ENCODE measurements around the gene USHBP1.
A peak's percentile ranks its signal among the peaks of the same experiment; 100 is the strongest.
"Not testable (repeated sequence)": the region's sequence is repeated elsewhere in the genome, so short reads cannot be mapped to it uniquely, and the experiment has no call there.

USHBP1 gene

DNA sequence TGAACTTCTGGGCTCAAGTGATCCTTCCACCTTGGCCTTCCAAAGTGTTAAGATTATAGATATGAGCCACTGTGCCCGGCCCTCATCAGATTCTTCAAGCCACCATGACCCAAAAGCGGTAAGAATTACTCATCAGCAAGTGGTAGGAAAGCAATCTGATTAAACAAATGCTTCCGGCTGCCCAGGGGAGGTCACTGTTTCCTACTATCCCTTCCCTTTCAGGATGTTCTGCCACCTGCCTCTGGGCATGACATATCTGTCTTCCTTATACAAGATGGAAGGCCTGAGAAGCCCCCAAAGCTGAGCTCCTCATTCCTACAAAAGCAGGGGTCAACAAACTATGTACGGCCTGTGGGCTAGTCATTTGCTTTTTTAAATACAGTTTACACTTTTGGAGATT lies 31.7 kb upstream of the USHBP1 start:
- no peak for DNase-seq (ENCODE audit: low spot score)

DNA sequence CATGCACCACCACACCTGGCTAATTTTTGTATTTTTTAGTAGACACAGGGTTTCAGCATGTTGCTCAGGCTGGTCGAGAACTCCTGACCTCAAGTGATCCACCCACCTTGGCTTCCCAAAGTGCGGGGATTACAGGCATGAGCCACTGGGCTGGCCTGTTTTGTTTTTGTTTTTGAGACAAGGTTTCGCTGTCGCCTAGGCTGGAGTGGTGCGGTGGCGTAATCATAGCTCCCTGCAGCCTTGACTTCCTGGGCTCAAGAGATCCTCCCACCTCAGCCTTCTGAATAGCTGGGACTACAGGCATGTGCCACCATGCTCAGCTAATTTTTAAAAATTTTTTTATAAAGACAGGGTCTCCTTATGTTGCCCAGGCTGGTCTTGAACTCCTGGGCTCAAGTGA lies 31.0 kb upstream of the USHBP1 start:
- DNase-seq (ENCODE audit: low spot score): not testable (repeated sequence)

DNA sequence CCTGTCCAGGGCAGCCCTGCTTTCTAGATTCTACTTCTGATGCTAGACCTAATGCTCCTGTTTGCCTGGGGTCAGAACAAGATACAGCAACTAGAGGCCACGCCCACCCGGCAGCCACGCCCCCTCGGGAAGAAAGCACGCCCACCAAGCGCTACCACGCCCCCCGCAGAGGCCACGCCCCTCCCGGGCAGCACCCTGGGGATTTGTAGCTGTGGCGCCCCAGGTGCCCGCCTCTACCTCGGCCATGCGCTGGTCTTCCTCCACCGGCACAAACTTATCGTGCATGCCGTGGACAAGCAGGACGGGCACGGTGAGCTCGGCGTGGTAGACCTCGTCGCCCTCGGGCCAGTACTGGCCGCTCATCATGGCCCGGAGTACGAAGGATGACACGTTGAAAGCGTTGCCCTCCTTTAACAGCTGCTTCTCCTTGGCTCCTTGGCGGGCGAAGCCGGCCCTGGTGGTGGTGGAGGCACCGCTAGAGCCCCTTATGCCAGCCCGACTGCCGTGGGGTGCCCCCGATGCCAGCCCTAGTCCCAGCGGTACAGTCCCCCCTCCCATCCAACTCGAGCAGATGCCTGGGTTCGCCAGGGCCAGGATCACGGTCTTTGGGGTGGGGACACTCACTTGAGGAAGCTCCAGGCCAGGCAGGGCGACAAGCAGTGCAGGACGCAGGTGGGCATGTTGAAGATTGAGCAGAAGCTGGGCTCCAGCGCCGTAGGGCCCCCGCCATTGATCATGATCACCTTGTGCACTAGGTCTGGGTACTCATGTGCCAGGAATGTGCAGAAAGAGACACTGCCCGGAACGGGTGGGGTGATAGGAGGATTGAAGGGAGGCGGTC lies 29.7 kb upstream of the USHBP1 start:
- DNase-seq (ENCODE audit: low spot score): no peak

DNA sequence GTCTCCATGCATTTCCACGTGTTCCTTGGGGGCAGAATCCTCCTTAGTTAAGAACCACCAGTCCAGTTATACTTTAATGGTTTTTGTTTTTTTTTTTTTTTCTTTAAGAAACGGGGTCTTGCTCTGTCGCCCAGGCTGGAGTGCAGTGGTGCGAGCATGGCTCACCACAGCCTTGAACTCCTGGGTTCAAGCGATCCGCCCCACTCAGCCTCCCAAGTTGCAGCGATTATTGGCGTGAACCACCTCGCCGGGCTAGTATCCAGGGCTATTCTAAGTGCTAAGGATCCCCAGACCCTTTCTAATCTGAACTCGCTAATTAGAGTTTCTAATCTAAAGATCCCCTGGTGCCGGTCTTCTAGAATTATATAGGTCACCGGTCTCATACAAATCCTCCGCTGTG lies 29.1 kb upstream of the USHBP1 start:
- DNase-seq (ENCODE audit: low spot score): no peak

DNA sequence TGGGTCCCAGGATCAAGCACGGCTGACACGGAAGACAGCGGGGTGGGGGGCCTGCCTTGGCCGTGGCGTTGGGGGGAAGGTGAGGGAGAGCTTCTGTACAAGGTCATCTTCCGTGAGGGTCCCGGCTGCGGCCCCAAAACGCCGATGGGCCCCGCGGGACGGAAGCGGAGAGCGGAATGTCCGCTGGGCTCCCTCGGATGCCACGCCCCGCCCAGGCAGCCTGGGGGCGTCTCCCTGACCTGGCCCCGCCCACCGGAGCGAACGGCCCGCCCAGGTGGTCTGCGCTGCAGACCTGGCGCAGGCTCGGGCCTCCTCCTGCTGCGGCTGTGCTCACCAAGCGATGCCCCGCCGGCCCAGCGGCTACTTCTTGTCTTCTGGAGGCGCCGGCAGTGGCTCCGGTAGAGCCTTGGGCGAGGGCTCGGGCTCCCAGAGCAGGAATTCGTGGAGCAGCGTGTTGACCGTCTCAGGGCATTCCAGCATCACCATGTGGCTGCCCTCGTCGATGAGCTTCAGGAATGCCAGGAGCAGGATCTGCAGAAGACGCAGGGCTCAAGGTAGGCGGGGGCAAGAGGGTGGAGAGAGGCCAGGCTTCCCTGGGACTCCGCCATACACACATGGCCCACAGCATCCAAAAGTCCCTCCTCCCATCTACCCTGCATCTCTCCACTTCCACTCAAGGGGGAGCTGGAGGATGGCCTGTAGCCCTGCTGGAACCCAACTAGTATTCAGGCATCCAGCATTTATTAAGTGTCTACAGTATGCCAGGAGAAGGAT lies 27.9 kb upstream of the USHBP1 start:
- DNase-seq (ENCODE audit: low spot score): peak; percentile 92

DNA sequence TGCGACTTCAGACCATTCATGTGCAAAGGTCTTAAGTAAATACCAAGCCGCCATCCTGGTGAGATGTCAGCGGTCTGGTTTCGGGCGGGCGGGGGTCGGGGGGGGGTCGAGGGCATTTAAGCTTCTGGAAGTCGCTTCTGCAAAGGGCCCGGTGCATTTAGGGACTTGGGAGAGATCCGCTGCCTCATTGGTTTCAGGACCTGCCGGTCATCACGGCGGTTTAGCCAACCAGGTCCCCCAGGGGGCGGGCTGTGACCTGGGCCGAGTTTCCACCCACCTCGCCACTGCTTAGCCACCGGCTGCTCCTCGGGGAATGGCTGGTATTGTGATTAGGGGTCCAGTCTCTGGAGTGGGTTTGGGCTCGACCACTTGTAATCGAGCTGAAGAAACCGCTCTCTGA lies 24.9 kb upstream of the USHBP1 start:
- DNase-seq (ENCODE audit: low spot score): peak; percentile 61

DNA sequence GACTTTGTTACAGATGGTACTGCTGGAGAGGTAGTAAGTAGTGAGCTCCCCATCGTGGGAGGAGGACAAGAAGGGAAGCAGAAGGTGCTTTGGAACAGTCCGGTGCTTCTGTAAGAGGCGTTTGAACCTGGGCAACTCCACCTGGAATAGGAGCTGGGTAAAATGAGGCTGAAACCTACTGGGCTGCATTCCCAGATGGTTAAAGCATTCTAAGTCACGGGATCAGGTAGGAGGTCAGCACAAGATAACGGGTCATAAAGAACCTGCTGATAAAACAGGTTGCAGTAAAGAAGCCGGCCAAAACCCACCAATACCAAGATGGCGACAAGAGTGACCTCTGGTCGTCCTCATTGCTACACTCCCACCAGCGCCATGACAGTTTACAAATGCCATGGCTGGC lies 22.2 kb upstream of the USHBP1 start:
- DNase-seq (ENCODE audit: low spot score): no peak

DNA sequence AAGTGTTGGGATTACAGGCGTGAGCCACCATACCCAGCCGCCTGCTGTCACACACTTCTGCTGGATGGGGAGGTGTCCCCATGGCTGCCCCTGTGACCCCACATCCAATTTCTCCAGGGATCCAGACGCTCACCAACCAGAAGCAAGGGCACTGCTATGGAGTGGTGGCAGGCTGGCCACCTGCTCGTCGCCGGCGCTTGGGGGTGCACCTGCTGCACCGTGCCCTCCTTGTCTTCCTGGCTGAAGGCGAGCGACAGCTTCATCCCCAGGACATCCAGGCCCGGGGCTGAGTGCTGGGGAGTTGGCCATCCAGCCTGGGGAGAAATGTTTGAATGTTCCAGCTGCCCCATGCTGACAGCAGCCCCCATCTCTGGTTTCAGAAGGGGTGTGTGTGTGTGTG lies 21.7 kb upstream of the USHBP1 start:
- DNase-seq (ENCODE audit: low spot score): no peak

DNA sequence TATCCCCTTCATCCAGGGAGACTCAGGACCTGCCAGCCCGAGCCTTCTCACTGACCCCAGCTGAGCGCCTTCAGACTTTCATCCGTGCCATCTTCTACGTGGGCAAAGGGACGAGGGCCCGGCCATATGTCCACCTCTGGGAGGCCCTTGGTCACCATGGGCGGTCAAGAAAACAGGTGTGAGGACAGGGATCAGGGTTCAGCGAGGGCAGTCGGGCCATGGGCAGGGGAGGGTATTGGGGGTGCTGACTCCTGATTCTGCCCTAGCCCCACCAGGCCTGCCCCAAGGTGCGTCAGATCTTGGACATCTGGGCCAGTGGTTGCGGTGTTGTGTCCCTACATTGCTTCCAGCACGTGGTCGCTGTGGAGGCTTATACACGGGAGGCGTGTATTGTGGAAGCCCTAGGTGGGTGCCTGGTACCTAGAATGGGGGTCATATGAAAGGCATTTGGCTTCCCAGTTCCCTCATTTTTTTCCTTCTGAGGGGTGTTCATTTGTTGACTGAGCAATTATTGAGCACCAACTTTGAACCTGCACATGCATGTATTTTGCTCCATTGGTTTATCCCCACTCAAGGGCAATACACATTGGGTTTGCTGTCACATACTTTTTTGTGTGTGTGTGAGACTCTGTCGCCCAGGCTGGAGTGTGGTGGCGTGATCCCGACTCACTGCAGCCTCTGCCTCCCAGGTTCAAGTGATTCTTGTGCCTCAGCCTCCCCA lies 21.0 kb upstream of the USHBP1 start:
- DNase-seq (ENCODE audit: low spot score): no peak

DNA sequence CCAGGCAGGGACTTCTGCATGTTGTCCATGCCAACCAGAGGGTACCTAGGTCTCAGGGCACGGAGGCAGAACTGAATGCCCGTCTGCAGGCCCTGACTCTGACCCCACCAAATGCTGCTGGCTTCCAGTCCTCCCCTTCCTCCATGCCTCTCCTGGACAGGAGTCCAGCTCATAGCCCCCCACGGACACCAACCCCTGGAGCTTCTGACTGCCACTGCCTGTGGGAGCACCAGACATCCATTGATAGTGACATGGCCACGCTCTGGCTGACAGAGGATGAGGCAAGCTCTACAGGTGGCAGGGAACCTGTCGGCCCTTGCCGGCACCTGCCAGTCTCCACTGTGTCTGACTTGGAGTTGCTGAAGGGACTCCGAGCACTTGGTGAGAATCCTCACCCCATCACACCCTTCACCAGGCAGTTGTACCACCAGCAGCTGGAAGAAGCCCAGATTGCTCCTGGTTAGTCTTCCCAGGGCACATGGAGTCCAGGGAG lies 19.0 kb upstream of the USHBP1 start:
- DNase-seq (ENCODE audit: low spot score): no peak

DNA sequence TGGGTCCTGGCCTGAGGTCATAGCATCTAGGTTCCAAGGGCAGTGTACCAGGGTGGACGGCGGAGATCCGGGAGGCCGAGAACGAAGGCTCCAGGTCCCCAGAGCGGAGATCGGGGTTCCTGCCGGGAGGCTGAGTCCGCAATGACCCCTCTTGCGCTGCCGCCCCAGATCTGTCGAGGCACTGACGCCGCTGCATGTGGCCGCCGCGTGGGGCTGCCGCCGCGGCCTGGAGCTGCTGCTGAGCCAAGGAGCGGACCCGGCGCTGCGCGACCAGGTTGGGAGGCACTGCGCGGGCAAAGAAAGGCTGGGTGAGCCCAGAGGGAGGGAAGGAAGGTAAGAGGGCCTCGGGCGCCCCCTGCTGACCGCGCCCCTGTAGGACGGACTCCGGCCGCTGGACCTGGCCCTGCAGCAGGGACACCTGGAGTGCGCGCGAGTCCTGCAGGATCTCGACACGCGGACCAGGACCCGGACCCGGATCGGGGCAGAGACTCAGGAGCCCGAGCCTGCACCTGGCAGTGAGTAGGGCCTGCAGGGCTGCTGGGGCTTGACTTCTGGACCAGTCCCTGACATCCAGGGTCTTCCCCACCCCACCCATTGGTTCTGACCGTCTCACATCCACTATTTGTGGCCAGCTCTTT lies 18.1 kb upstream of the USHBP1 start:
- peak; percentile 96 for DNase-seq (ENCODE audit: low spot score)

DNA sequence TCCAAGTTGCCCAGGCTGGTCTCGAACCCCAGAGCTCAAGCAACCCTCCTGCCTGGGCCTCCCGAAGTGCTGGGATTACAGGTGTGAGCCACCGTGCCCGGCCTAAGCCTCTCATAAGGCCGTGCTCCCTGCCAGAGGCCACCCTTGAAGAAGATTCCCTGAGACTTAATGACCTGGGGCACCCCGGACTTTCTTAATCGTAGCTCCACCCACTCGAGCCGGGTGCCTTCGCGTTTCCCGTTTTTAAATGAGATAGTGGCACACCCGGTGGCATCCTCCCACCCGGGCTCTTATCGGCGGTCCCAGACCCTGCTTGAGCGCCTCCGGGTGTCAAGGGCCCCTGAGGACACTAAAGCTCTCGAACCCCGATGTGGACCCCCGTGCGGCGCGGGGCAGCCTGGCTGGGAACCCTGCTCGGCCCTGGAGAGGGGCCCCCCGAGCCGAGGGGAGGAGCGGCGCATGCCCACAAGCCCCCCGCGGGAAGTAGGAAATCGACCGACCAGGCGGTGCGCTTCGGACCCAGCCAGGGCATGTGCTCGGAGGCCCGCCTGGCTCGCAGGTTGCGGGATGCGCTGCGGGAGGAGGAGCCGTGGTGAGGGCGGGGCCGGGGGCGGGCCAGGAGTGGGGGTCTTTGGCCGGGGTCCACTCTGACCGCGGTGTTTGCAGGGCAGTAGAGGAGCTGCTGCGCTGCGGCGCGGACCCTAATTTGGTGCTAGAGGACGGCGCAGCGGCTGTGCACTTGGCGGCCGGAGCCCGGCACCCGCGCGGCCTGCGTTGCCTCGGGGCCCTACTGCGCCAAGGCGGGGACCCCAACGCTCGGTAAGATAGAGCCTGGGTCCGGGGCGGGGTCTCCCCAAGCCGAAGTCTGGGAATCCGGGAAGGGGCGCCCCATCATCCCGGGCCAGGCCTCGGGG lies 17.1 kb upstream of the USHBP1 start, which contains the start of gene ANKLE1:
ANKLE1 (plus strand) TSS at position 511 of the 914 bp plus-strand sequence; CDS start at position 531, 20 bp downstream.
- peak; percentile 53 for DNase-seq (ENCODE audit: low spot score)

DNA sequence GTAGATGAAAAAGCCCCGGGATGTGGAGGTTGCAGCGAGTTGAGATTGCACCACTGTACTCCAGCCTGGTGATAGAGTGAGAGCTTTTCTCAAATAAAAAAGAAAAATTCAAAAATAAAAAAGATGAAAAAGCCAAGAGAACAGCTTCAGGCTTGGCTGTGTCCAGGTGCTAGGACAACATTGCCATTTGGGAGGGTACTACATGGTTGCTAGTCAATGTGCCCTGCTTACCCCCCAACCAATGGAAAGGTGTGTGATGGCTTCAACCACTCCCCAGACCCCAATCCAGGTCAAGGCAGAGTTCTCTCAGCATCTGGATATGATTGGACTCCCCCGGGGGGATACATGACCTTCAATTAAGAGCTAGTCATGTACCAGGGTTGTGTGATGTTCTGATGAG lies 14.9 kb upstream of the USHBP1 start:
- no peak for DNase-seq (ENCODE audit: low spot score)

DNA sequence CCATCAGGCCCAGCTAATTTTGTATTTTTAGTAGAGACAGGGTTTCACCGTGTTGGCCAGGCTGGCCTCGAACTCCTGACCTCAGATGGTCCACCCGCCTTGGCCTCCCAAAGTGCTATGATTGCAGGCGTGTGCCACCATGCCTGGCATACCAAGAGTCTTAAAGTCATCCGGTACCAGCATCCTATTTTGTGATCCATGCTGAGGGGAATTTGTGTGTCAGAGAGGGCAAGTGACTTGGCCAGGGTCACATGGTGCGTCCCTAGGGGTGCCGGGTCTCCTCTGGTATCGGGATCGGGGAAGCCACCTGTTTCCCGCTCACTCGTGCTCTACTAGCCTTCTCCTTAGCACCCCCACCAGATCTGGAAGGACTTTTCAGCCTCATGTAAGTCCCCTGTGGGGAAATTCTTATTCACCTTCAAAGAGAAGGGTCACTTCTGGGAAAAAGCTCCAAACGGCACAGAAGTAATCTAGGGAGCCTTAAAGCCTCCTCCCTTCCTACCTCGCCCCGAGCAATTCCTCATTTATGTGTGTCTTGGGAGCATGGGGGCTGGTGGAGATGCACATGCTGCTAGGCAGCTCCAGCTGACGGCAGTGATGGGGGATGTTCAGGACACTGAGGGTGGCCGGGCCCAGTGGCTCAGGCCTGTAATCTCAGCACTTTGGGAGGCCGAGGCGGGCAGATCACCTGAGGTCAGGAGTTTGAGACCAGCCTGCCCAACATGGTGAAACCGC lies 11.1 kb upstream of the USHBP1 start:
- no peak for DNase-seq (ENCODE audit: low spot score)

DNA sequence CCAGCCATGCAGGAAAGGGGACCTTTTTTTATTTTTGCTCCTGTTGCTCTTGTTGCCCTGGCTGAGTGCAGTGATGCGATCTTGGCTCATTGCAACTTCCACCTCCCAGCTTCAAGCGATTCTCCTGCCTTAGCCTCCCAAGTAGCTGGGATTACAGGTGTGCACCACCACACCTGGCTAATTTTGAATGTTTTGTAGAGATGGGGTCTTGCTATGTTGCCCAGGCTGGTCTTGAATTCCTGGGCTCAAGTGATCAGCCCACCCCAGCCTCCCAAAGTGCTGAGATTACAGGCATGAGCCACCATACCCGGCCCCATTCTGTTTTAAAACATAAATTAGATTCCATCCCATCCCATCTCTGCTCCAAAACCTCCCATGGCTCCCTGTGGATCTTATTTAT lies 10.3 kb upstream of the USHBP1 start:
- not testable (repeated sequence) for DNase-seq (ENCODE audit: low spot score)

DNA sequence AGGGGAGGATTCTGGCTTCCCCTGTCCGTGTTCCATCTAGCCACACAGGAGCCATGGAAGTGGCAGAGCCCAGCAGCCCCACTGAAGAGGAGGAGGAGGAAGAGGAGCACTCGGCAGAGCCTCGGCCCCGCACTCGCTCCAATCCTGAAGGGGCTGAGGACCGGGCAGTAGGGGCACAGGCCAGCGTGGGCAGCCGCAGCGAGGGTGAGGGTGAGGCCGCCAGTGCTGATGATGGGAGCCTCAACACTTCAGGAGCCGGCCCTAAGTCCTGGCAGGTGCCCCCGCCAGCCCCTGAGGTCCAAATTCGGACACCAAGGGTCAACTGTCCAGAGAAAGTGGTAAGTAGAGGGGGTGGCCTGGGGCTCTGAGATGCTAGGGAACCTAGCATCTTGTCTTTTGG lies 4.2 kb upstream of the USHBP1 start:
- DNase-seq (ENCODE audit: low spot score): no peak

DNA sequence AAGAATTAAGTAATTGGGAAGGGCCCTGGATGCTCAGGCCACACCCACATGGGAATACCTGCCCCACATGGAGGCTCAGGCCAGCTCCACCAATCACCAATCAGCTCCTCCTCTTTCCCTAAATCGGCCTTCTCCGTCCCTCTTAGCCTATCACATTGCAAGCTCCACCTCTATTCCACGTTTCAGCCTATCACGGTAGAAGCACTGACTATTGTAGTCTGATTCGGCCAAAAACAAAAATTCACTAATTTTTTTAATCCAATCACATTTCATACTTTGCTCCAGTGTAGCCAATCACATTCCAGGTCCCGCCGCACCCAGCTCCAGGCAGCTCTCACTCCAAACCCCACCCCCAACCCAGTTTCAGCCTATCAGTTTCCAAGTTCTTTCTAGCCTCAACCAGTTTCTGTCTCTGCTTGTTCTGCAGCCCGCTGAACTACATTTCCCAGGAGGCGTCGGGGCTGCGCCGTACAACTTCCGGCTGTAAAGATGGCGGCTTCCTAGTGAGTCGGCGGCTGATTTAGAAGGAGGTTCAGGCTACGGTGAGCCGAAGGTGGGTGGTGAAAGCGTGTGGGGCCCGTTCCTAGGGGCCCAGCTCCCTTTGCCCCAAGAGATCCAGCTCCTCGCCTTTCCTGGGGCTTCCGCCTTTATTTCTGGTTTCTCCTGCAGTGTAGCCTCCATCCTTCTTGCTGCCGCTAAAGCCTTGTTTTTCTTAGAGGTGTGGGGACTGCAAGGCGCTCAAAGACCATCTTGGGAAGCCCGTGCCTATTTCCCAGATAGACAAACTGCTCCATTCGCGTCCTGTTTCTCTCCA lies 2.6 kb upstream of the USHBP1 start, which contains the start of gene BABAM1:
BABAM1 (plus strand) TSS at position 469 of the 814 bp plus-strand sequence. CDS start 1,364 bp downstream, outside the sequence.
- DNase-seq (ENCODE audit: low spot score): peak; percentile 99

DNA sequence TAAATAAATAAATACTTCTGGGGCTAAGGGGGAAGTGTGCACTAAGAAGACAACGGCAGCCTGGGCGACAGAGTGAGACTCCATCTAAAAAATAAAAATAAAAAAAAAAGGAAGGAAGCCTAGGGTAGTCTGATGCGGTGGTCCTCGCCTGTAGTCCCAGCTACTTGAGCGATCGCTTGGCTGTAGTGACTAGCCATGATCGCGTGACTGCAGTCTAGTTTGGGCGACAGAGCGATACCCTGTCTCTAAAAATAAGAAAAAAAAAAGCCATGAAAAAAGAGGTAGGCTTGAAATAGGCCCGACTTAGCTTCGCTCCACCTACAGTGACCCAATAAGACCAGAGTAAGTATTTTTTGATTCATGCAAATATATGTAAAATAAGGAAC lies 2.0 kb upstream of the USHBP1 start:
- DNase-seq (ENCODE audit: low spot score): no peak

DNA sequence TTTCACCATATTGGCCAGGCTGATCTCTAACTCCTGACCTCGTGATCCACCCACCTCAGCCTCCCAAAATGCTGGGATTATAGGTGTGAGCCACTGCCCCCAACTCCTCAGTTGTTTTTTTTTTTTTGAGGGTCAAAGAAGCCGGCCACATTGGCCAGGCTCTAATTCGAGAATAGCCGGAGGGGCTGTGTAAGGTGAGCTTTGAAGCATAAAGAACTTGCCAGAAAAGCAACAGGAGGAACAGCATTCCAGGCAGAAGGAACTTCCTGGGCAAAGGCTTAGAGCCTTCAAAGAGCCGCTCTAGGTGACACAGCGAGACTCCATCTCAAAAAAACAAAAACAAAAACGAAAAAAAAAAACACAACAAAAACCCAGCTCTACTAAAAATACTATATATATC lies 1.5 kb upstream of the USHBP1 start:
- no peak for DNase-seq (ENCODE audit: low spot score)

Measured in HuH-7.5 (cell line).